ENCODE data around the gene METTL13. TPM values are rescaled to one million over a fixed set of nuclear protein-coding genes. Genes with fewer than 3 reads are reported as not detected.

Gene METTL13
- polyA plus RNA-seq, 12 donors, result 18.0 to 28.4 (median 22.8) TPM; not detected in 1

- no peak for DNase-seq
Observed at GRCh38 chr1:171800851-171801250, 19.4 kb downstream of the METTL13 start.

- DNase-seq, result no peak
Observed at GRCh38 chr1:171801487-171801891, 20.0 kb downstream of the METTL13 start.

- no peak for DNase-seq
Observed at GRCh38 chr1:171802207-171802606, 20.7 kb downstream of the METTL13 start.

GRCh38 chr1:171803045-171803444 is 21.6 kb downstream of the METTL13 start:
- DNase-seq, result no peak

- no peak for DNase-seq
Observed at GRCh38 chr1:171803461-171804022, 22.1 kb downstream of the METTL13 start.

GRCh38 chr1:171805395-171806115 is 24.1 kb downstream of the METTL13 start:
- no peak for DNase-seq

- DNase-seq, result no peak
Observed at GRCh38 chr1:171807556-171807955, 26.1 kb downstream of the METTL13 start.

- DNase-seq, result no peak
Observed at GRCh38 chr1:171809834-171810233, 28.4 kb downstream of the METTL13 start.

GRCh38 chr1:171811672-171812071 is 30.2 kb downstream of the METTL13 start:
- no peak for DNase-seq

GRCh38 chr1:171814692-171815091 is 33.2 kb downstream of the METTL13 start:
- DNase-seq, result no peak

GRCh38 chr1:171816300-171816901 is 34.9 kb downstream of the METTL13 start:
- no peak for DNase-seq

- no peak for DNase-seq
Observed at GRCh38 chr1:171817511-171818265, 36.2 kb downstream of the METTL13 start.

GRCh38 chr1:171819946-171820345 is 38.5 kb downstream of the METTL13 start:
- no peak for DNase-seq

- DNase-seq, result no peak
Observed at GRCh38 chr1:171826973-171827372, 45.5 kb downstream of the METTL13 start.

- DNase-seq, result no peak
Observed at GRCh38 chr1:171828794-171829193, 47.3 kb downstream of the METTL13 start.

- DNase-seq, result no peak
Observed at GRCh38 chr1:171833091-171833825, 51.8 kb downstream of the METTL13 start.

GRCh38 chr1:171834821-171835220 is 53.4 kb downstream of the METTL13 start:
- DNase-seq, result no peak

- no peak for DNase-seq
Observed at GRCh38 chr1:171835891-171836290, 54.4 kb downstream of the METTL13 start.

GRCh38 chr1:171841050-171841910 is 59.8 kb downstream of the METTL13 start, which contains the start of gene DNM3:
TSS of gene DNM3 (plus strand) at chr1:171841498. CDS start at chr1:171841657, 159 bp downstream.
- peak; percentile 64 for DNase-seq

- DNase-seq, result peak; percentile 13
Observed at GRCh38 chr1:171841931-171842761, 60.7 kb downstream of the METTL13 start.
